ENCODE data around the gene ME1.

DNA sequence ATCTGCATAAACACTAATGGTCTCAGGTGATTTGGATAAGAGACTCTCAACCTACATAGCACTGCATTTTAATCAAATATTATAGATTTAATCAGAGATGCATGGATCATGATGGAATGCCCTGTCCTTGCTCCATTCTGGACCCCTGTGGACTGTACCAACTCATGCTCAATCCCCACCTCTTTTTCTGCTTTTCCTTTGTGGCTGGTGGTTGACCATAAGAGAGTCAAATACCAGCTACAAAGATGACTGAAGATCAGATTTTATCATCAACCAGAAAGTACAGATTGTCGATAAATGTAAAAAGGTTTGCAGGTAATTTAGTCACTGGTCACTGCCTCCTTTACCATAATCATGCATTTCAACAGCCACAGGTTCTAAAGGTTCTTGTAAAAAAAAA lies 116.2 kb downstream of the ME1 start:
- TF ChIP-seq CTCF (IDR thresholded peaks at IDR 0.05) (no peak), POLR2A (IDR thresholded peaks at IDR 0.05) (no peak)

Measured in esophagus squamous epithelium (tissue), 4 donors.